Measurements from ENCODE around the gene NDUFC2. TPM values are rescaled to one million over a fixed set of nuclear protein-coding genes. Genes with fewer than 3 reads are reported as not detected.

Gene NDUFC2
- total RNA-seq = 128 and 143 TPM in 2 replicates

DNA sequence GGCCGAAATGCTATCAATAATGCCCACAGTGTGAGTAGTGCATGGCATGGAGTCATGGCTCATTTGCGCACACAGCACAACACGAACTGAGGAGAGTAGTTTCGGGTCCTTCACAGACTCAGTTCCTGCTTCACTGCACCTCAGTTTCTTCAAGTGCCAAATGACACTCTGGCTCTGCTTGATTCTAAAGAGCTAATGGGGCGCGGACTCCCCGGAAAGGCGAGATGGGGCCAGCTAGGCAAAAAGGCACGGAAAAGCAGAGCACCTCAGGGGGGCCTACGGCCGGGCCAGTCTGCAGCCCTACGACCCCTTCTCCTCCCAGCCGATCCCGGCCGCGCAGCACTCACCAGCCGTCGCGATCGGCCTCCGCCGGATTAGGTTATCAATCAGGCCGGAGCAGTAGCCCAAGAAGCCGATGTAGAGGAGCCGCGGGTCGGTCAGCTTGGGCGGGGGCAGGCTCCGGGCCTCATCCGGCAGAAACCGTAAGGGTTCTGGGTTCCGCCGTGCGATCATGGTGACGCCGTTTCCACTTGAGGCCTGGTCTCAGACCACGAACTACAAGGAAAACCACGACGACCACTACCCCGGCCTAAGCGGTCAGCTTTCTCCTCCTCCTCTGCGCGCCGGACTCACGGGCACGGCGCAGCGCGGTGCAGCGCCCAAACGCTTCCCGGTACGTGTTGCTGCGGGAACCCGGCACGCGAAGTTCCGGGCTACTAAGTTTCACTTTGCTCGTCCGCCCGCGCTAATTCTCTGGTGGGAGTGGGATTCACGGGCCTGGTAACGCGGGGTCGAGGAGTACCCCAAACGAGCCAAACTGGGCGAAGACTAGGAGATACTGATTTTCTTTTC is at the start of gene NDUFC2:
Gene NDUFC2 (minus strand): TSS at position 631 of the 852 bp plus-strand sequence. CDS start 118 bp downstream, at position 513.

DNA sequence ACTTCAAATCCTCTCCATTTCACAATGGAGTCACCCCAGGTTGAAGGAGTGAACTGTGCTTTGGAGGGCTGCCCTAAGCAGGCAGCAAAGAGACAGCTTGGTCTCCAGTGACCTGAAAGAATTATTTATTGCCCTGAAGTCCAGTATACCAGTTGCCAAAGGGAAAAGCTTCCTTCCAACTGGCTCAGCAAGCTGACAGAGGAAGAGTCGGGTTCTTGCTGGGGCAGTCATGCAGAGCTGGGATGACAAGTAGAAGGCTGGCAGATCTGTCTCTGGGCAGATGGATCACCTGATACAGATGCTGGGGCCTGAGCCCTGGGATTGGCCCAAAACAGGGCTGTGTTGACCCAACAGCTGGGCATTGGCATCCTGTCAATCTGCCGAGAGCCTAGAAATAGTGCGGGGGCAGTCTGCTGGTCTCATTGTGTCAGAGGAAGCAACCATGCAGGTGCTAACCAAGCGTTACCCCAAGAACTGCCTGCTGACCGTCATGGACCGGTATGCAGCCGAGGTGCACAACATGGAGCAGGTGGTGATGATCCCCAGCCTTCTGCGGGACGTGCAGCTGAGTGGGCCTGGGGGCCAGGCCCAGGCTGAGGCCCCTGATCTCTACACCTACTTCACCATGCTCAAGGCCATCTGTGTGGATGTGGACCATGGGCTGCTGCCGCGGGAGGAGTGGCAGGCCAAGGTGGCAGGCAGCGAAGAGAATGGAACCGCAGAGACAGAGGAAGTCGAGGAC is 16.1 kb downstream of the NDUFC2 start, which contains the start of gene THRSP:
Gene THRSP (plus strand): TSS at position 422 of the 742 bp plus-strand sequence. CDS start 21 bp downstream, at position 443.

DNA sequence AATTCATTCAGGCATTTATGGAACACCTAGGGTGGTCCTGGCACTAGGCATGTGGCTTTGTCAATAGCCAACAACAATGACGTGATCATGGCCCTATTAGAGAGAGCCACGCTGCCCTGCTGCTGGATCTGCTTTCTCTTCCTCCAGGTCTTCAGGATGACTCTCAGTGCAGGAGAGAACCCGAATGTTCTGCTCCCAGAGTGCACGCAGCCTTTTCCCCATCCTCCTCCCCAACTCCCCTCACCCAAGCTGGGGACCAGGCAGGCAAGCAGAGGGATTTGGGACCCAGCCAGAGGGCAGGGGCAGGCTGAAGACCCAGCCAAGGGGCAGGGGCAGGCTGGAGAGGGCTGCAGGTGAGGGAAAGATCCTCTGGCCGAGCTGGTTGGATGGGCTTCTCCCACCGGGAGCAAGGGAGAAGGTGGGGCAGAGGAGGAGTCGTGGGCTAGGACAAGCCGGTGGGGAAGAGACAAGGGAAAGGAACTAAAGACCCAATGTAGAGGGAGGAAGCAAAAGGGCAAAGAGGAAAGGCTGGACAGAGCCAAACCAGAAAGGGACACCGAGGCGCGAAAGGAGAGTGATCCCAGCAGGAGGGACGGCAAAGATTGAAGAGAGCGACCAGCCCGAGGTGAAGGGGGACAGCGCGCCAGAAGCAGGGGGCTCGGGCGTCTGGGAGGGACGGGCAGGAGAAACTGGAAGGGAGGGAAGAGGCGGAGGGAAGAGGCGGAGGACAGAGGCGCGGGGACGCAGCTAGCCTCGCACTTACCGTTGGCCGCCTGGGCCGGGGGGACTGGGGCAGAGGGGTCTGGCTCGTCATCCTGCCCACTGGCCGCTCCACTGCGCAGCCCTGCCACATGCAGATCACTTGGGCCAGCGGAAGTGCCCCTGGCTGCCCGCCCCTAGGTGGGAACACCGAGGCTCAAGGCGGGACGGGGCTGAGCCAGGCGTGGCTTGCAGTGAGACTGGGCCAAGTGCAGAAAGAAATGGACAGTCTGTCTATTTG is 57.0 kb downstream of the NDUFC2 start, which contains the start of gene KCTD14:
Gene KCTD14 (minus strand): TSS at position 880 of the 1,000 bp plus-strand sequence. CDS start 27 bp downstream, at position 853.

Other genes with a start within 250 kb of the NDUFC2 start
- gene INTS4, start 85.2 kb downstream of the NDUFC2 start, total RNA-seq = 52.9 and 59.5 TPM in 2 replicates
- gene KCTD14, start 56.6 kb downstream of the NDUFC2 start, total RNA-seq = 1.1 and 1.2 TPM in 2 replicates
- gene THRSP, start 16.0 kb downstream of the NDUFC2 start, total RNA-seq = not detected in 2 replicates
- gene ALG8, start 59.8 kb upstream of the NDUFC2 start, total RNA-seq = 44.3 and 51.9 TPM in 2 replicates
- 7.8 and 8.0 TPM in 2 replicates for gene KCTD21, start 108.8 kb upstream of the NDUFC2 start, total RNA-seq
- 6.6 and 8.9 TPM in 2 replicates for gene USP35, start 109.1 kb upstream of the NDUFC2 start, total RNA-seq

All from thoracic aorta endothelial cell (primary cell).